NT2/D1 (cell line): ENCODE data around the gene CDC42BPG.

ENCODE experiments used
- DNase-seq: peaks from one replicate; pipeline ENCODE4 v3.0.0-alpha.2; 2011; ENCODE audit warnings: low read depth, low spot score
- H3K27me3 ChIP-seq: 2 replicates; pipeline ENCODE4 v1.6.0; 2011; ENCODE audit warnings: mild to moderate bottlenecking; ENCODE audit not compliant: insufficient read length, insufficient read depth
- H3K36me3 ChIP-seq: 2 replicates; pipeline ENCODE4 v1.6.1; 2011; ENCODE audit warnings: mild to moderate bottlenecking, low read length, mixed read lengths; ENCODE audit not compliant: insufficient read depth, insufficient read length
- H3K4me1 ChIP-seq: 2 replicates; pipeline ENCODE4 v1.5.1; 2011; ENCODE audit not compliant: insufficient read depth, insufficient read length
- H3K4me3 ChIP-seq: 2 replicates; pipeline ENCODE4 v1.5.1; 2011; ENCODE audit warnings: low read depth; ENCODE audit not compliant: insufficient read length
- H3K9ac ChIP-seq: 2 replicates; pipeline ENCODE4 v1.6.0; 2011; ENCODE audit warnings: low read depth; ENCODE audit not compliant: insufficient read length
- H3K9me3 ChIP-seq: 2 replicates; pipeline ENCODE4 v1.5.1; 2011; ENCODE audit warnings: mild to moderate bottlenecking, low read length; ENCODE audit not compliant: insufficient read depth
- SUZ12 ChIP-seq: IDR thresholded peaks from 2 replicates; pipeline ENCODE4 v1.6.1; 2011; ENCODE audit not compliant: insufficient read length, insufficient read depth; ENCODE audit errors: extremely low read depth
- YY1 ChIP-seq: IDR thresholded peaks from 2 replicates; pipeline ENCODE4 v1.6.1; 2011; ENCODE audit not compliant: insufficient read length, insufficient read depth
- ZNF274 ChIP-seq: IDR thresholded peaks from 2 replicates; pipeline ENCODE4 v1.6.1; 2011; ENCODE audit warnings: mild to moderate bottlenecking, low read depth, low read length

CDC42BPG gene

DNA sequence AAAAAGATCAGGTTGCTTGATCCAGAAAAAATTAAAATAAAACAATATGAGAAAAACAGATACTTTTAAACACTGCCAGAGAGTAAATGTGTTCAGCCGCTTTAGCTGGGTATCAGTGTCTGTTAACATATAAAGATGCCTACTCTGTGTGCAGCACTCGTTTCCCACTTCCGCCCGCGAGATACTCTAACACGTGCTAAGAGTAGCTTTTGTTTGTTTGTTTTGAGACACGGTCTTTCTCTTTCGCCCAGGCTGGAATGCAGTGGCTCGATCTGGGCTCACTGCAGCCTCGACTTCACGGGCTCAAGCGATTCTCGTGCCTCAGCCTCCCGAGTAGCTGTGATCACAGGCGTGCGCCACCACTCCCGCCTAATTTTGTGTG, 33.6 kb downstream of the CDC42BPG start:
- no peak for DNase-seq
- peaks cover 31% of the 10 kb centered on the region for H3K36me3 ChIP-seq

DNA sequence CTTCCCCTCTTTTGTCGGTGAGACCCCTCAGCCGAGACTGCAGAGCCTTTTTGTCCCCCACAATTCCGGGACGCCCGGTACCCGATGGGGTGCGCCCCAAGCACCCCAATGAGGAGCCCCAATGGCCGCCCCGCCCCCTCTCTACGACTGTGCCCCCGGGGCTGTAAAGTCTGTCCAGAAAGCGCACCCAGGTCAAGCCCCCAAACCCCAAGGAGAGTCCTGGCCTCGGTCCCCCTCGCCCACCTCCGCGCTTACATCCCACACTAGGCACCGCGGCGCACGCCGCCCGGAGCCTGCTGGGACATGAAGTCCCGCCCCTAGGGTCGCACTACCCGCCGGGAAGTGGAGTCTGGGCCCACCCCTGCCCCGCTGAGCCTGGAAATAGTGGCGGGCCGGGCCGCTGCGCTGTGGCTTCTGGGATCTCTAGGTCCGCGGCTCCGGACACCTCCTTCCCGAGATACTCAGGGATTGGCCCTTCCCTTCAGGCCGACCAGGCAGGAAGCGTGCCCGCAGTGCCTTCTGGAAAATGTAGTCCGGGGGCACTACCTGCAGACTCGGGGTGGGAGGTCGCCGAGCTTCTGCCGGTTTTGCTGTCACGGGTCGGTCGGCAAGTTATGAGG, 34.1 kb downstream of the CDC42BPG start, which contains the start of gene MEN1:
Gene MEN1 (minus strand): TSS at position 281 of the 620 bp plus-strand sequence. CDS start 442 bp downstream, outside the sequence.
- no peak for TF ChIP-seq YY1
- no peak for TF ChIP-seq SUZ12
- H3K36me3 ChIP-seq, result peaks cover 36% of the 10 kb centered on the region
- peak within 1 kb of the TSS; percentile 79 for H3K4me3 ChIP-seq
- no peaks in the 10 kb centered on the region for H3K27me3 ChIP-seq
- H3K4me1 ChIP-seq, result peaks cover 5% of the 10 kb centered on the region
- H3K9ac ChIP-seq, result peak within 1 kb of the TSS; percentile 86
- H3K9me3 ChIP-seq, result no peaks in the 10 kb centered on the region
- DNase-seq, result peak; percentile 99

More for the DNA sequence above, 33.6 kb downstream of the CDC42BPG start:
- no peaks in the 10 kb centered on the region for H3K9me3 ChIP-seq
- H3K9ac ChIP-seq, result peak overlapping the region; percentile 14
- H3K4me1 ChIP-seq, result peaks cover 5% of the 10 kb centered on the region
- peak overlapping the region; percentile 31 for H3K4me3 ChIP-seq
- TF ChIP-seq YY1, result no peak
- no peak for TF ChIP-seq SUZ12
- TF ChIP-seq ZNF274, result no peak
- H3K27me3 ChIP-seq, result no peaks in the 10 kb centered on the region

DNA sequence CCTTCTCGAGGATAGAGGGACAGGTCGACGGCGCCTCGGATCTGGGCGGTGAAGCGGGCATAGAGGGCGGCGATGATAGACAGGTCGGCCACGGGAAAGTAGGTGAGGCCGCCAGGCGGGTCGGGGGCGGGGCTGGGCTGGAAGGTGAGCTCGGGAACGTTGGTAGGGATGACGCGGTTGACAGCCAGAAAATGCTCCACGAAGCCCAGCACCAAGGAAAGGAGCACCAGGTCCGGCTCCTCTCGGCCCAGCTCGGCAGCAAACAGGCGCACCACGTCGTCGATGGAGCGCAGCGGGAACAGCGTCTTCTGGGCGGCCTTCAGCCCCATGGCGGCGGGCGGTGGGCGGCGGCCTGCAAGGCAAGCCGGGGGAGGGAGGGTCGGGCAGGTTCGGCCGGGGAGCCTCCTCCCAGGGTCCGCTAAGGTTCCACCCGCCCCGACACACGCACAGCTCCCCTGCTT, 34.6 kb downstream of the CDC42BPG start:
- TF ChIP-seq ZNF274, result no peak
- TF ChIP-seq SUZ12, result no peak
- H3K4me3 ChIP-seq, result peak overlapping the region; percentile 79
- peak overlapping the region; percentile 86 for H3K9ac ChIP-seq
- H3K9me3 ChIP-seq, result no peaks in the 10 kb centered on the region
- H3K27me3 ChIP-seq, result no peaks in the 10 kb centered on the region
- no peak for DNase-seq
- H3K4me1 ChIP-seq, result peaks cover 5% of the 10 kb centered on the region
- peaks cover 42% of the 10 kb centered on the region for H3K36me3 ChIP-seq

DNA sequence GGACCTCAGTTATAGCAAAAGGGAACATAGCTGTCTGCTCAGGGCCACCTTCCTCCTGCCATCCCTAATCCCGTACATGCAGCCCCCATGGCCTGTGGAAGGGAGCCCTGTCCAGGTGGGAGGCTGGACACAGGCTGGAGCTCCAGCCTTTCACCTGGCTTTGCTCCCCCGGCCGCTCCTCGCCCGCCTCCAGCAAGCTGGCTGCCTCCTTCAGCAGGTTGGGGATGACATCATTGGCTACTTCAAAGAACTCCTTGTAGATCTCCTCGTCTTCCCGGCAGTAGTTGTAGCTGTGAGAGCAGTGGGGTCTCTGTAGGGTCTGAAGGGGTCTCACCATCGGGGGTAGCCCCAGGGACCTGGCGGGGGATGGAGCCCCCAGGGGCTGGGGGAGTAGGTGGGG, 39.0 kb downstream of the CDC42BPG start:
- Histone ChIP-seq H3K27me3 (no peaks in the 10 kb centered on the region), H3K4me3 (no peak overlapping the region), H3K4me1 (peaks cover 25% of the 10 kb centered on the region), H3K9me3 (no peaks in the 10 kb centered on the region), H3K9ac (no peak overlapping the region), H3K36me3 (peaks cover 52% of the 10 kb centered on the region)
- no peak for DNase-seq
- TF ChIP-seq ZNF274 (no peak), SUZ12 (no peak), YY1 (no peak)

DNA sequence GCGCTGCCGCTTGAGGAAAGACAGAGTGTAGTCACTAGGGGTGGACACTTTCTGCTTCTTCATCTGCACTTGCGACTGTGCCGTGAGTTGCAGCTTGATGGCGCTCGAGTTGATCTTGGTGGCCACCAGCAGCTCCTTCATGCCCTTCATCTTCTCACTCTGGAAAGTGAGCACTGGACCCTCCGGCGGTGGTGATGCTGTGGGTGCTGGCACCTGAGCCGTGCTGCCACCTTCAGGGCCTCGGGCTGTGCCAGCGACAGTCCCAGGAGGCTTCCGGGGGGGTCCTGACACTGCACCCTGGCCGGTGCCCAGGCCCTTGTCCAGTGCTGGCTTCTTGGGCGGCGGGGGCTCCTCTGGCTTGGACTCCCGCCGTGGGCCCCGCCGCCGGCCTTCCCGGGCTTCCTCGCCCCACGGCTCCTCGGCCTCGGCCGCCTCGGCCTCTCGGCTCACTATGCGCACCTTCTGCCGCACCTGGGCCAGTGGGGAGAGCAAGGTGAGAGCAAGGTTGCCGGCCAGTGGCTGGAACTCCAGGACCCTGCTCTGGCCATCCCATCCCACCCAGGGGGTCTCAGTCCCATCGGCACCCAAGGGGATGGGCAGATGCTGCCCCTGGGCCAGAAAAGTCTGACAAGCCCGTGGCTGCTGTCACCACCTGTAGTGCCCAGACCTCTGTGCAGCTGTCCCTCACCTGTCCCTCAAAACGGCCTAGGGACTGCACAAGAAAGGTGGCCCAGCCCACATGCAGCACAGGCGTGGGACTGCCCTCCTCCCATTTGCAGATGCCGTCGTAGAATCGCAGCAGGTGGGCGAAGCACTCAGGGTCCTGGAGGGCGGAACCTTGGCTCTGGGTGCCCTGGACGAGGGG, 39.9 kb downstream of the CDC42BPG start:
- TF ChIP-seq YY1 (no peak), ZNF274 (no peak), SUZ12 (no peak)
- H3K4me3 ChIP-seq, result peak overlapping the region; percentile 58
- H3K27me3 ChIP-seq, result no peaks in the 10 kb centered on the region
- H3K9me3 ChIP-seq, result no peaks in the 10 kb centered on the region
- H3K4me1 ChIP-seq, result peaks cover 25% of the 10 kb centered on the region
- no peak for DNase-seq
- H3K36me3 ChIP-seq, result peaks cover 56% of the 10 kb centered on the region
- peak overlapping the region; percentile 69 for H3K9ac ChIP-seq

DNA sequence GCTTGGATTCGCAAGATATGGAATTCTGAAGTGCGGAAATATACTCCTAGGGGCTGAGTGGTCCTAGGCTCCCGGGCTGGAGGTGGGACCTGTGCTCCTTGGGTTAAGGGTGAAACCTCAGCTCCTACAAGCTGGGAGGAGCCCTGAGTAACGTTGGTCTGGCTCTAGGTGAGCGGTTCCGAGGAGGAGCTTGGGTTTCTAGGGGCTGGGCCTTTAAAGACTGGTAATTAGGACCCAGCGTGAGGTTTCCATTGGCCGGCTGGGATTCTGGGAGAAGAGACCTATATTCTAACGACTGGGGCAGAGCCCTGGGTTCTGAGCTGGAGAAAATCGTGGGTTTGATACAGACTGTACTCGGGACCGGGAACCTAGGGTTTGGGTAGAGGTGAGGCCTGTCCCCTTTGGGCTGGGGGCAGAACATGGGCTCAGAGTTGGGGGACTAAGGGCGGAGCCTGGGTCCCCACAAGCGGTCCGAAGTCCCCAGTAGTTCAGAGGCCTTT, 40.6 kb downstream of the CDC42BPG start:
- Histone ChIP-seq H3K9me3 (no peaks in the 10 kb centered on the region), H3K9ac (peak overlapping the region; percentile 69), H3K4me1 (peaks cover 26% of the 10 kb centered on the region), H3K4me3 (peak overlapping the region; percentile 58), H3K27me3 (no peaks in the 10 kb centered on the region), H3K36me3 (peaks cover 59% of the 10 kb centered on the region)
- TF ChIP-seq YY1 (no peak), SUZ12 (no peak), ZNF274 (no peak)
- no peak for DNase-seq
